HG03571 (cell line): Measurements from ENCODE around the gene SLIT3.

Experiments used
- ATAC-seq: cut with Tn5 transposase; IDR thresholded peaks from one replicate; pipeline ENCODE4 v1.9.1; 2021; ENCODE audit not compliant: unreplicated experiment

The SLIT3 gene

GRCh38 chr5:169009123-169009522 lies 291.8 kb downstream of the SLIT3 start:
- ATAC-seq: no peak

GRCh38 chr5:169006842-169007790 lies 293.8 kb downstream of the SLIT3 start:
- ATAC-seq: no peak

DNA sequence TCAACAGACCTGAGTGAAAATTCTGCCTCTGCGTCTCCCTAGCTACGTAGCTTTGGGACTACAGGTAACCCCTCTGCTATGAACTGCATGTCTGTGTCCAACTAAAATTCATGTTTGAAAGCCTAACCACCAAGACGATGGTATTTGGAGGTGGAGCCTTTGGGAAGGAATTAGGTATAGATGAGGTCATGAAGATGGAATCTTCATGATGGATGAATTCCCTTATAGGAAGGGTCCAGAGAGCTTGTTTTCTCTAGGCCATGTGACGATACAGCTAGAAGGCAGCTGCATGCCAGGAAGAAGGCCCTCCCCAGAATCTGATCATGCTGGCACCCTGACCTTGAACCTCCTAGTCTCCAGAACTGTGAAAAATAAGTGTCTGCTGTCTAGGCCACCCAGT lies 296.4 kb downstream of the SLIT3 start:
- ATAC-seq: no peak

- no peak for ATAC-seq
Observed at GRCh38 chr5:169003721-169004541, 297.0 kb downstream of the SLIT3 start.

DNA sequence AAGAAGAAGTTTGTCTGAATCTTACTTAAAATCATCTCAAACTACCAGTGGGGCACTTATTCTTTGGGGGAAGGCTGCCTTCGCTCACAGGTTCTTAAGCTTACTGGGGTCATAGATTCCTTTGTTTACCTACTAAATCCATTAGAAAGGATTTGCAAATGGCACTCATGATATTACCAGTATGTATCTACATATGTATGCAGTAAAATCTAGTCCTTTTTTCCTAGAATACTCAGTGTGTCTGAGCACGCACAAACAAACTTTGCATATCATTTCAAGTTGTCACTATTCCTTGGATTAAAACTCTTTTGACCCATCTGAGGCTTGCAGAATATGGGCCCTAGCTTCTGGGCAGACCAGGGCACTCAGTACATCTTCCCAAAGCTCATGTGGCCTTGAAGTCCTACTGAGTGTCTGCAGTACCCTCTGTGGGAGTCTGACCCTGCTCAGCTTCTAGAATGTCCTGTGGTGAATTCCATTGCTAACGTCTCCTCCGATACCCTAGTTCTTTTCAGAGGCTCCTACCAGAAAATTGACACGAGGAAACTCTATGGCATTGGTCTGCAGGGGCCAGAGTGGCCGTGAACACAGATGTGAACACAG lies 297.9 kb downstream of the SLIT3 start:
- ATAC-seq: no peak

DNA sequence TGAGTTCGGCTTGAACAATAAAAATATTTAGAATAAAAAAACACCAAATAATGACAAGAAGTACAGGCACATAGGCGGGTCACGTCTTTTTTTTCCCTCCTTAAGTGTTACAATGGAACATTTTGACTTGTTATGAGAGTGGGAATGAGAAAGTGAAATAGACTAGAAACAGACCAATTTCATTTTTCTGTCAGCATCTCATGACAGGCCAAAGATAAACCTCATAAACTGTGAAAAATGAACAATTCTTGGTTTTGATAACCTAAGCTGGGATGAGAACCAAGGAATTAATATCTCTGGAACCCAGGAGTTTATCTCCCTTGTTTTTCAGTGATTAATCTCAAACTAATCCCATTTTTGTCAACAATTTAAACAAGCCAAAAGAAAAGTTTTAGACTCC lies 299.5 kb downstream of the SLIT3 start:
- ATAC-seq: no peak

- no peak for ATAC-seq
Observed at GRCh38 chr5:168995024-168995423, 305.9 kb downstream of the SLIT3 start.

- no peak for ATAC-seq
Observed at GRCh38 chr5:168992687-168993086, 308.3 kb downstream of the SLIT3 start.

- no peak for ATAC-seq
Observed at GRCh38 chr5:168992016-168992415, 308.9 kb downstream of the SLIT3 start.

- ATAC-seq: no peak
Observed at GRCh38 chr5:168991311-168991710, 309.6 kb downstream of the SLIT3 start.

GRCh38 chr5:168990679-168991078 lies 310.3 kb downstream of the SLIT3 start:
- ATAC-seq: no peak

DNA sequence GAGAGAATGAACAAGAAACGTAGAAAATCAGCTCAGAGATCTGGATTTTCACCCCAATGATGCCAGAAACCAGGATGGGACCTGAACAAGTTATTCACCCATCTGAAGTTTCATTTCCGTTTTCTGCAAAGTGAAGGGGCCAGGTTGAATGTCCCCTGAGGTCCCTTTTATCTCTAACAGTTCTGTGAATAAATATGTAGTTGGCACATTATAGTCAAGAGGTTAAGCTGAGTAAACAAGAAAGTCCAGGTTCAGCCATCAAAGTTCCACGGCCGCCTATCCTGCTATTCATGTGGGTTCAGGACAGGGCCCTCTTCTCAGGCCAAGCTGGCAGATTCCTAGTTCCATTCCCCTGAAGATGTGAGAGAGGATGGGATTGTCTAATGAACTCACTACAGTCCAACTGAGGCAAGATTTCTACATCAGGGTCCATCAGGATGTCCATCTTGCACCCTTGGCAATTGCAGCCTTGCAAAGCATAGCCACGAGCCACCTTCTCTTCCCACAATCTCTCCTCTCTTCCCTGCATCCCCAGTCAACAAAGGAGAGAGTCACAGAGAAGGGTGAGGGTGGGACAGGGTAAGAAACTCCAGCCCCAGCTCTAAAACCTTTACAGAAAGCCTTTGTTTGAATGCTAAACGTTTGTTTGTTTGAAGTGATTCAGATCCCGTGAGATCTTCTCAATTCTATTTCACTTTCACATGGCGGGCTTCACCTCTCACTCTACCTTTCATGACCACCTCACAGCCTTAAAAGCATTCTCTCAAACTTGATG lies 311.0 kb downstream of the SLIT3 start:
- ATAC-seq: no peak

DNA sequence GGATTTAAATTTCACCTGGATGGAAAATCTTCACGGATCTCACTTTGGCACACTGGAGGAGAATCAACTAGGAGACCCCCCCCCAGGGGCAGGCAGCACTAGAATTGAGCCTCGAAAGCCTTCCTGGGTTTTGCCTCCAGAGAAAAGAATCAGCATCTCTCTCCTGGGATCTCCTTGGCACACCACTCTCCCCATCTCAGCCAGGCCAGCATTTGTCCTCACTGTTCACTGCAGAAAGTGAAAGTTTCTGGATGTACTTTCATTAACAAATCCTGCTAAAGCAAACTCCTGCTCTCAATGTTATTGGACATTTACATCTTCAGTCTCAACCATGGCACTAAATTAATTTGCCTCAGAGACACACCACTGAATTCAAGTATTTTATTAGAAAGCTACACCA lies 312.2 kb downstream of the SLIT3 start:
- no peak for ATAC-seq

GRCh38 chr5:168987543-168988300 lies 313.2 kb downstream of the SLIT3 start:
- peak; percentile 57 for ATAC-seq

DNA sequence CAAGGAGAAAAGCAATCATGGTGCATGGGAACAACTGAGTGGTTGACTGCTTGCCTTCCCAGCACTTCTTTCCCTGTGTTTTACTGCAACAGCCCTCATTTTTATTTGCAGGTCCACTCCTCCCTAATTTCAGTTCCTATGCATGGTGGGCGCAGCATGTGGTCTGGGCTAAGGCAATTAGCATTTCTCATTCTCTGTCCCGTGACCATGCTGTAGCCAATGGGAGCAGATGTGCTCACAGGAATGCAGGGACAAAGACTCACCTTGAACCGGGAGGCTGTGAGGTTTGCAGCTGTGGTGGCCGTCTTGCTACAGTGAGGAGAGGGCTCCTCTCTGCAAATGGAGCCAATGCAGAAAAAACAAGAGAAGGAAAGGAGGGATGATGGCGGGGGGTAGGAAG lies 315.5 kb downstream of the SLIT3 start:
- ATAC-seq: no peak

DNA sequence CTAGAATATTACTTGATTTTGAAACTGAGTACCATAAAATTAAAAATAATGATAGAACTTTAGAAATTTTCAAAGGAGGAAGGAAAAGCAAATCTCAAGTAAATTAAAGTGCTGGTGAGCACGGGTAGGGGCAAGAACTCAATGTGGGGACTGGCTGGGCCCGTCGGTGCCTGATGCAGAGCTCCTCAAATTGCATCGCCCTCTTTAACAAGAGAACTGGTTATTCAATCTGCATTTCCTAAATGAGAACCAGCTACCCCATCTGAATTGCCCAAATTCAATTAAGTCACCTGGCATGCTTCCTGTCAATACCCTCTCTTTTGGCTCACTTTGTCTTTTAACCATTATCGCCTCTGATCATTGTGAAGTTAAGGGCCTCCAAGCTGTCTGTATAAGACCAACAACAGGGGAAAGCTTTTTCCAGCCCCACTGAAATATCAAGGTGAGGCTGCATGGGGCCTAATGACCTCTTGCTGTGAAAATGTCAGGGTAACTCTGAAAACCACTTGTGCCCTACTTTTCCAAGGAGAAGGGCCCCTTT lies 316.7 kb downstream of the SLIT3 start:
- no peak for ATAC-seq

DNA sequence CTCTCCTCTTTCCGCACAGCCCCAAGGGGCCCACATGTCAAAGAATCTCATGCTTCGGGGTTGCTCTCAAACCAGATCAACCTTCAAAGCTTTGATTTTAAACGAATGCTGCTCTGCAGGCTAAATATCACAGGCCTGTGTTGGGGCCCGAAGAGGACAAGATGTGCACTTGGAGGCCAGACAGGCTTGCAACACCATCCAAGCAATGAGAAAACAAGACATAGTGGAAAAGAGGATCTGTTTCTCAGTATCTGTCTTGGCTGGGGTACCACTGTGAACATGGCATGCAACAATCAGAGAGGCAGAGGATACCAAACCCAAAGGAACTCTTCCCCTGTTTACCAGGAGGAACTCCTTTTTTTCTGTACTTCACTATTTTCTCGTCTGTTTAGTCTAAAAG lies 321.8 kb downstream of the SLIT3 start:
- no peak for ATAC-seq

- no peak for ATAC-seq
Observed at GRCh38 chr5:168978500-168978899, 322.4 kb downstream of the SLIT3 start.

- ATAC-seq: no peak
Observed at GRCh38 chr5:168978015-168978414, 322.9 kb downstream of the SLIT3 start.
